Activated CD8-positive, alpha-beta T cell treated with anti-CD3 and anti-CD28 coated beads, Interleukin-2, amount 10 ng/mL, durations not matched to agents 7 days and 5 days (primary cell): ENCODE measurements around the gene GREB1. TPM values are rescaled to one million over a fixed set of nuclear protein-coding genes. Genes with fewer than 3 reads are reported as not detected.

ENCODE experiments used
- ATAC-seq: fragments of 150-1000 bp; cut with Tn5 transposase; one replicate; pipeline ENCODE4 v1.10.0; 2021; ENCODE audit warnings: moderate library complexity
- CTCF ChIA-PET: fragments of 350-600 bp; sonication (Branson Sonifier 250); formaldehyde crosslinking; loops from one replicate; lab custom pipeline; 2021; ENCODE audit warnings: antibody characterized with exemption; lab: Charles Lee
- POLR2A ChIA-PET: fragments of 350-600 bp; sonication (Branson Sonifier 250); formaldehyde crosslinking; loops from one replicate; lab custom pipeline; 2021; ENCODE audit warnings: antibody characterized with exemption; lab: Charles Lee
- DNase-seq: peaks from one replicate; pipeline ENCODE4 v3.0.0-alpha.2; 2020
- H3K27ac Mint-ChIP-seq: one replicate; pipeline ENCODE4 v1.8.0; 2021; ENCODE audit warnings: mild to moderate bottlenecking, mixed read lengths
- H3K27me3 Mint-ChIP-seq: one replicate; pipeline ENCODE4 v1.8.0; 2021; ENCODE audit warnings: low read depth, mixed read lengths
- H3K36me3 Mint-ChIP-seq: one replicate; pipeline ENCODE4 v1.8.0; 2021; ENCODE audit warnings: low read depth, mixed read lengths
- H3K4me1 Mint-ChIP-seq: one replicate; pipeline ENCODE4 v1.8.0; 2021; ENCODE audit warnings: low read depth, mixed read lengths
- H3K4me3 Mint-ChIP-seq: one replicate; pipeline ENCODE4 v1.8.0; 2021; ENCODE audit warnings: mild to moderate bottlenecking, mixed read lengths
- H3K9me3 Mint-ChIP-seq: one replicate; pipeline ENCODE4 v1.8.0; 2022; ENCODE audit warnings: mixed read lengths; ENCODE audit not compliant: insufficient read depth
- total RNA-seq, 2 experiments: library from RNA; stranded (reverse); gene quantifications; one replicate each; pipeline ENCODE4 v1.2.3, GENCODE V29; 2021

The GREB1 gene
- total RNA-seq, 2 experiments from 2014 or later = 0.42 to 0.68 TPM

DNA sequence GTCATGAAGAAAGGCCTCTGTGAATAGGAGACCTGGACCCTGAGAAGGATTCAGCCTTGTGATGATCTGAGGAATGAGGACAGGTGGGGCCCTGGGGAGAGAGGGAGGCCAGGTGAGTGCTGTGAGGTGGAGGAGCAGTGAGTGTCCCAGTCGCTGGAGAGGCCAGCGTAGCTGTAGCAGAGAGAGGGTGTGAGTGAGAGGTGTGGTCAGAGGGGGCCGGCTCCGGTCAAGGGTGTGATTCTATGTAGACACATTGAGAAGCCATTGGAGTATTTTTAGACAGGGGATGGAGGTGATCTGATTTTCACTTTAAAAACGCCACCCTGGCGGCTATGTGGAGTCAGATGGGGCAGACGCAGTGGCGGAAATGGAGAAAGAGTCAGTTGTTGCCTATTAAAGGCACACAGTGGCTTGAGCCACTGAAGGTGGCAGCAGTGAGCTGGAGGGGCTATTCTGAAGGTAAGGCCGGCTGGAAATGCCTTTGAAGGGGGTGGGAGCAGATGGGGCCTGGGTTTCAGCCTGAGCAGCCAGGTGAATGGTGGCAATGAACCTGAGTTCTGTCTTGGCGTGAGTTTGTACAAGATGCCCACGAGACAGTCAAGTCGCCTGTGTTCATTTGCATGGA is 55.6 kb downstream of the GREB1 start:
- Mint-ChIP-seq H3K27me3 (peaks cover 2% of the 10 kb centered on the region), H3K27ac (no peak overlapping the region), H3K36me3 (no peaks in the 10 kb centered on the region), H3K4me1 (no peaks in the 10 kb centered on the region), H3K9me3 (no peaks in the 10 kb centered on the region), H3K4me3 (no peak overlapping the region)
- ChIA-PET CTCF (no interaction called here), POLR2A (no interaction called here)
- no peak for ATAC-seq
- DNase-seq = no peak

GRCh38 chr2:11590193-11590592 is 56.3 kb downstream of the GREB1 start:
- ChIA-PET CTCF (no interaction called here), POLR2A (no interaction called here)
- DNase-seq = no peak
- Mint-ChIP-seq H3K9me3 (no peaks in the 10 kb centered on the region), H3K27me3 (peaks cover 2% of the 10 kb centered on the region), H3K27ac (no peak overlapping the region), H3K4me1 (no peaks in the 10 kb centered on the region), H3K4me3 (no peak overlapping the region), H3K36me3 (no peaks in the 10 kb centered on the region)
- ATAC-seq = no peak

DNA sequence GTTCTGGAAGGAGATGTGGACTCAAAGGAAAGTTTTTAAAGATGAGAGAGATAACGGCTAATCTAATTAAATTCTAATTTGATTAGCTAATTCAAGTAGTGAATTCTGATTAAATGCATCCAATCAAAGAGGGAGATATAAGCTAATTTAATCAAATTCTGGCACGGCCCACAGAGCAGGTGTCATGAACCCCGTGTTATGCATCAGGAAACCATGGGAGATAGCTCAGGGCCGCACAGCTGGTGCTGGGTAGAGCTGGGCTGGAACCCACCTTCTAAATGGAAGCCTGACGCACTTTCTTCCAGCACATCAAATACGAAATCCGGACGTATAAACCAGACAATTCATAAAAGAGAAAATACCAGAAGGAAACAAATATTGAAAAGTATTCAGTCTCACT is 57.2 kb downstream of the GREB1 start:
- no peak for DNase-seq
- ATAC-seq = no peak
- ChIA-PET POLR2A (no interaction called here), CTCF (interaction anchor here (1.4 to 1.6 kb wide), 2 partner anchors 9 to 112 kb away, joined by 5 to 7 read pairs; no protein-coding TSS in a partner anchor)
- H3K4me1 Mint-ChIP-seq = no peaks in the 10 kb centered on the region
- H3K4me3 Mint-ChIP-seq = no peak overlapping the region
- no peaks in the 10 kb centered on the region for H3K9me3 Mint-ChIP-seq
- no peaks in the 10 kb centered on the region for H3K27me3 Mint-ChIP-seq
- no peak overlapping the region for H3K27ac Mint-ChIP-seq
- no peaks in the 10 kb centered on the region for H3K36me3 Mint-ChIP-seq

- no peak for DNase-seq
- Mint-ChIP-seq H3K36me3 (no peaks in the 10 kb centered on the region), H3K27ac (no peak overlapping the region), H3K27me3 (no peaks in the 10 kb centered on the region), H3K9me3 (no peaks in the 10 kb centered on the region), H3K4me3 (no peak overlapping the region), H3K4me1 (no peaks in the 10 kb centered on the region)
- ATAC-seq = no peak
- ChIA-PET CTCF (interaction anchor here (1.4 to 1.6 kb wide), 3 partner anchors 10 to 11 kb away, joined by 4 to 7 read pairs (median 5); no protein-coding TSS in a partner anchor), POLR2A (no interaction called here)
Measured at GRCh38 chr2:11592671-11593574, 59.1 kb downstream of the GREB1 start.

DNA sequence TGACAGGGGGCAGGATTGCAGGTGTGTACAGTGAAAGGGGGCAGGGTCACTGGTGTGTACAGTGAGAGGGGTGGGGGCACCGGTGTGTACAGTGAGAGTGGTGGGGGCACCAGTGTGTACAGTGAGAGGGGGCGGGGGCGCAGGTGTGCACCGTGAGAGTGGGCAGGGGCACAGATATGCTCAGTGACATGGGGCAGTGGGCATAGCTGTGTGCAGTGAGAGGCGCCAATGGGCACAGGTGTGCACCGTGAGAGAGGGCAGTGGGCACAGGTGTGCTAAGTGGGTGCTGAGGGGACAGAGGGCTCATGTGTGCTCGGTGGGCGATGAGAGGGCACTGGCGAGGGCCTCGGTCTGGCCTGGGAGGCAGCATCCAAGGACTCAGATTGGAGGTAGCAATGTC is 63.0 kb downstream of the GREB1 start:
- CTCF ChIA-PET = no interaction called here
- ATAC-seq (no peak), DNase-seq (no peak)
- Mint-ChIP-seq H3K27ac (no peak overlapping the region), H3K27me3 (no peaks in the 10 kb centered on the region), H3K9me3 (no peaks in the 10 kb centered on the region), H3K4me1 (no peaks in the 10 kb centered on the region), H3K36me3 (no peaks in the 10 kb centered on the region), H3K4me3 (no peak overlapping the region)
- POLR2A ChIA-PET = no interaction called here

- ATAC-seq (no peak), DNase-seq (no peak)
- ChIA-PET CTCF (interaction anchor here (0.8 kb wide), 1 partner anchor 14 kb away, joined by 3 read pairs; no protein-coding TSS in a partner anchor), POLR2A (no interaction called here)
- no peaks in the 10 kb centered on the region for H3K4me1 Mint-ChIP-seq
- H3K4me3 Mint-ChIP-seq = no peak overlapping the region
- no peak overlapping the region for H3K27ac Mint-ChIP-seq
- no peaks in the 10 kb centered on the region for H3K27me3 Mint-ChIP-seq
- no peaks in the 10 kb centered on the region for H3K36me3 Mint-ChIP-seq
- H3K9me3 Mint-ChIP-seq = no peaks in the 10 kb centered on the region
Measured at GRCh38 chr2:11597538-11598225, 63.8 kb downstream of the GREB1 start.

DNA sequence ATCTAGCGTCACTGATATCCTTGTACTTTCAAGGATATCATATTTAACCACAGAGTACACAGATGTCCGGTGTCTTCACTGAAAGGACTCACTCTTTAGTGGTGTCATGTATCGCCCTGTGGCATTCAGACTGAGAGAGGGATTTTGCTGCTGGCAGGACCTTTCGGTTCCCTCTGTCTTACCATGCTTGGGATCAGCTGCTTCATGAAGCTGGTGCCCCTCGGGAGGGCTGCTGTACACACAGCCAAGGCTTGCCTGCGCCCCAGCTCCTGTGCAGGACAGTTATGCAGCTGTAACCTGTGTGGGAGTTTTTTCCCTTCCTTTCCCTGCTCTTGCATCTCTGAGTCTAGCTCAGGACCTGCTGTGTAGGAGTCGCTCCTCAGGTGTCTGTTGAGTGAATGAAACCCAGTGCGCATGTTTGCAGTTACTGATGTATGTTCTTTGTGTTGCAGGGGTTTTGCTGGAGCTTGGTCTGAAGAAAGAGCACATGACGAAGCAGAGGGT is 64.4 kb downstream of the GREB1 start:
- no peaks in the 10 kb centered on the region for H3K4me1 Mint-ChIP-seq
- H3K36me3 Mint-ChIP-seq = no peaks in the 10 kb centered on the region
- H3K27ac Mint-ChIP-seq = no peak overlapping the region
- ChIA-PET CTCF (no interaction called here), POLR2A (no interaction called here)
- H3K4me3 Mint-ChIP-seq = no peak overlapping the region
- no peaks in the 10 kb centered on the region for H3K27me3 Mint-ChIP-seq
- no peak for DNase-seq
- ATAC-seq = no peak
- H3K9me3 Mint-ChIP-seq = no peaks in the 10 kb centered on the region

DNA sequence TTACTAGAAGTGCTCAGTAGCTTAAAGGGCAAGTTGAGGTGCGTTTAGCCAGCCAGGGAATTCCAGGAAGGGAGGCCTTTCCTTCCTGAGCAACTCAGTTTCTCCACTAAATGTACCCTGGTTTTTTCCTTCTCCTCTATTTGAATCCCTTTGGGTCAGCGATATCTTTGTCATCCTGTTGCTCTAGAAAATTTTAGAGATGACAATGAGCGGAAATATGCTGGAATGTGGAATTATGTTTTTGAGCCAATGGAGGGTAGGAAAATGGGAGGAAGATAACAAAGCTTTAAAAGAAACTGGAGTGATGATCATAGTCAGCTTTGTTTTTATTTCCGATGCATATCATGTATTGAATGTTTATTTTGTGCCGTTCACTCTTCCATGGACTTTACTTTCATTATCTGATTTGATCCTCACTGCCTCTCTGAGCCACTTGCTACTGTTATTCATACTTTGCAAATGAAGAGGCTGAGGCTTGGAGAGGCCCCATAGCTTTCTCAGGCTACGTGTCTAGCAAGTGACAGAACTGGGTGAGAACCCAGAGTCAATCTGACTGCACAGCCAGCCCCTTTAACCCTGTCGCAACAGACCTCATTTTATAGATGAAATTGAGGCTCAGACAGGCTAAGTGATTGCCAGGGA is 68.8 kb downstream of the GREB1 start:
- H3K36me3 Mint-ChIP-seq = no peaks in the 10 kb centered on the region
- H3K4me1 Mint-ChIP-seq = no peaks in the 10 kb centered on the region
- H3K4me3 Mint-ChIP-seq = no peak overlapping the region
- H3K9me3 Mint-ChIP-seq = no peaks in the 10 kb centered on the region
- ChIA-PET CTCF (interaction anchor here (0.8 to 4.7 kb wide), 2 partner anchors 17 to 19 kb away, joined by 3 to 16 read pairs; no protein-coding TSS in a partner anchor), POLR2A (no interaction called here)
- no peak for ATAC-seq
- DNase-seq = no peak
- H3K27ac Mint-ChIP-seq = no peak overlapping the region
- no peaks in the 10 kb centered on the region for H3K27me3 Mint-ChIP-seq

- H3K27me3 Mint-ChIP-seq = no peaks in the 10 kb centered on the region
- ChIA-PET CTCF (no interaction called here), POLR2A (no interaction called here)
- H3K4me3 Mint-ChIP-seq = no peak overlapping the region
- no peaks in the 10 kb centered on the region for H3K9me3 Mint-ChIP-seq
- no peaks in the 10 kb centered on the region for H3K4me1 Mint-ChIP-seq
- DNase-seq = no peak
- ATAC-seq = no peak
- no peaks in the 10 kb centered on the region for H3K36me3 Mint-ChIP-seq
- no peak overlapping the region for H3K27ac Mint-ChIP-seq
Measured at GRCh38 chr2:11610624-11611242, 76.9 kb downstream of the GREB1 start.

DNA sequence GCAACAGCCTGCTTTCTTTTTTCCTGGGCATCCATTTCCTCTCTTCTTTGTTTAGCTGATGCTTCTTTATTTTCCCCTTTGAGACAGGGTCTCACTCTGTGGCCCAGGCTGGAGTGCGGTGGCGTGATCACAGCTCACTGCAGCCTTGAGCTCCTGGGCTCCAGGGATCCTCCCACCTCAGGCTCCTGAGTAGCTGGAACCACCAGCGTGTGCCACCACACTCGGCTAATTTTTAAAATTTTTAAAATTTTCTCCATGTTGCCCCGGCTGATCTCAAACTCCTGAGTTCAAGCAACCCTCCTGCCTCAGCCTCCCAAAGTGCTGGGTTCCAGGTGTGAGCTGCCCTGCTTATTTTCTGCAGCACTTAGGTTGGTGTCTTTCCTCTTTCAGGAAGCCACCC is 77.4 kb downstream of the GREB1 start:
- no peak overlapping the region for H3K4me3 Mint-ChIP-seq
- no peaks in the 10 kb centered on the region for H3K36me3 Mint-ChIP-seq
- no peaks in the 10 kb centered on the region for H3K9me3 Mint-ChIP-seq
- no peaks in the 10 kb centered on the region for H3K4me1 Mint-ChIP-seq
- no peaks in the 10 kb centered on the region for H3K27me3 Mint-ChIP-seq
- POLR2A ChIA-PET = no interaction called here
- ATAC-seq (no peak), DNase-seq (no peak)
- CTCF ChIA-PET = no interaction called here
- H3K27ac Mint-ChIP-seq = no peak overlapping the region

DNA sequence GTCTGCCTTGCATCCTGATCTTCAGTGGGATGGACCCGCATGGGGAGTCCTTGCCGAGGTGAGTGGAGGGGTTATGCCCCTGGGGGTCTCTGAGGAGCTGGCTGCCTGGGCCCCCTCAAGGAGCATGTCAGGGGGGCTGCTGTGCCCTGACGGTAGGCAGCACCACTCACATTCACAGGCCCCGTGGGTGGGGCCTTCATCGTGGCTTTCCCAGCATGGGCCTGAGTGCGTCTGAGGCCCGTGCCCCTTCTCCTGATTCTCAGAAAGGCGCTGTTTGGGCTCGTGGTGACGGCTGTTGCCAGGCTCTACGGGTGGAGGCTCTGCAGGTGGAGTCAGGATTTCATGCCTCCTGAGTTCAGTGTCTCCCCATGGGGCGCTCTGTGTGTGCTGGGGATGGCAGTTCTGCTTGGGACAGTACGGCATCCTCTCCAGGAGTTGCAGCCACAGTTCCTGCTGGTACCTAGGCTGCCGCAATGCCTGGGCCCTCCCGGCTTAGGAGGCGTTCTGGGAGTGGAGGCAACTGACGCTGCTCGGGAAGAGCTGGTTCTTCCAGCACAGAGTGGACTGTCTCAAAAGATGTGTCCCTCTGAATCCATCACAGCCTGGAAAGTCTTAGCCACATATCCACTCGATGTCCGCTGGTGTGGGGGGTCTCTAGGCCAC is 78.8 kb downstream of the GREB1 start:
- no peak overlapping the region for H3K4me3 Mint-ChIP-seq
- H3K36me3 Mint-ChIP-seq = no peaks in the 10 kb centered on the region
- H3K27me3 Mint-ChIP-seq = no peaks in the 10 kb centered on the region
- no peak overlapping the region for H3K27ac Mint-ChIP-seq
- ChIA-PET POLR2A (no interaction called here), CTCF (no interaction called here)
- no peak for DNase-seq
- H3K9me3 Mint-ChIP-seq = no peaks in the 10 kb centered on the region
- no peak for ATAC-seq
- H3K4me1 Mint-ChIP-seq = no peaks in the 10 kb centered on the region
